ENCODE data around the gene TTLL10. TPM values are rescaled to one million over a fixed set of nuclear protein-coding genes. Genes with fewer than 3 reads are reported as not detected.

Gene TTLL10
- total and polyA plus RNA-seq, 8 donors, result 0.13 to 6.4 (median 0.46) TPM; not detected in 5

- Histone ChIP-seq H3K27me3 (peaks cover 3 to 72% (median 20%) of the 10 kb centered on the region in 3 donors), H3K27ac (peak overlapping the region; percentile 79 to 97 (median 95)), H3K9me3 (no peaks in the 10 kb centered on the region), H3K4me3 (peak overlapping the region; percentile 41 to 63 (median 54)), H3K4me1 (peaks cover 15 to 60% (median 57%) of the 10 kb centered on the region in 4 donors), H3K36me3 (peaks cover 0 to 15% (median 3%) of the 10 kb centered on the region in 4 donors)
- peak; percentile 79 to 81 for DNase-seq
- peak in 1 of 3 donors; percentile 58 for TF ChIP-seq POLR2AphosphoS5 (IDR thresholded peaks at IDR 0.05)
- TF ChIP-seq POLR2A (IDR thresholded peaks at IDR 0.05), result peak in 1 of 4 donors; percentile 42
- TF ChIP-seq EP300 (IDR thresholded peaks at IDR 0.05), result no peak
- no peak for TF ChIP-seq CTCF (IDR thresholded peaks at IDR 0.05)
- intact Hi-C loops (cut with DNase I; ENCODE audit: low total_unique reads), result no loop called here
- WGBS, 5 donors, result 28 to 56% (median 42%) methylated on average over 47 to 48 of the region's 48 CpGs
These were observed 8.8 kb upstream of the TTLL10 start for GRCh38 chr1:1164701-1165451.

DNA sequence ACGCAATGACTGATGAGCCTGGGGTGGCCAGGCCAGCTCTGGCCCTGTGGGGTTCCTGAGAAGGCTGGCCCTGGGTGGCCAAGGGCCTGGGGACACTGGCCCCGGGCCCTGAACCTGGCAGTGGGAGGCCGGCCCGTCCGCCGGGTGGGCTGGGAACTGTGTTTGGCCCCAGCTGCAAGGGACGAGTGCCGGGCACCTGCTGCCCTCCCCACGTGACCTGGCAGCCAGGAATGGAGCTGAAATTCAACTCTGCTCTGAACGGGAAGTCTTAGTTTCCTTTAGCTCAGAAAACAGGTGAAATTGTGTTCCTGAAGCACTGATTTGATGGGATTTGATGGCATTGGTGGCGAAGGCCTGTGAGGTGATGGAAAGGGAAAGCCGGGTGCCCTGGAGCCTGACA lies 8.2 kb upstream of the TTLL10 start:
- peak overlapping the region; percentile 79 to 97 (median 95) for H3K27ac ChIP-seq
- H3K4me3 ChIP-seq, result peak overlapping the region; percentile 41 to 63 (median 54)
- H3K4me1 ChIP-seq, result peaks cover 15 to 59% (median 55%) of the 10 kb centered on the region in 4 donors
- WGBS, 5 donors, result 23 to 48% (median 38%) methylated on average over 10 to 12 of the region's 12 CpGs
- H3K36me3 ChIP-seq, result peaks cover 0 to 17% (median 3%) of the 10 kb centered on the region in 4 donors
- H3K9me3 ChIP-seq, result no peaks in the 10 kb centered on the region
- H3K27me3 ChIP-seq, result peaks cover 3 to 78% (median 24%) of the 10 kb centered on the region in 3 donors
- TF ChIP-seq POLR2AphosphoS5 (IDR thresholded peaks at IDR 0.05) (no peak), POLR2A (IDR thresholded peaks at IDR 0.05) (no peak), EP300 (IDR thresholded peaks at IDR 0.05) (no peak)
- DNase-seq, result no peak
- intact Hi-C loops (cut with DNase I; ENCODE audit: low total_unique reads), result no loop called here

DNA sequence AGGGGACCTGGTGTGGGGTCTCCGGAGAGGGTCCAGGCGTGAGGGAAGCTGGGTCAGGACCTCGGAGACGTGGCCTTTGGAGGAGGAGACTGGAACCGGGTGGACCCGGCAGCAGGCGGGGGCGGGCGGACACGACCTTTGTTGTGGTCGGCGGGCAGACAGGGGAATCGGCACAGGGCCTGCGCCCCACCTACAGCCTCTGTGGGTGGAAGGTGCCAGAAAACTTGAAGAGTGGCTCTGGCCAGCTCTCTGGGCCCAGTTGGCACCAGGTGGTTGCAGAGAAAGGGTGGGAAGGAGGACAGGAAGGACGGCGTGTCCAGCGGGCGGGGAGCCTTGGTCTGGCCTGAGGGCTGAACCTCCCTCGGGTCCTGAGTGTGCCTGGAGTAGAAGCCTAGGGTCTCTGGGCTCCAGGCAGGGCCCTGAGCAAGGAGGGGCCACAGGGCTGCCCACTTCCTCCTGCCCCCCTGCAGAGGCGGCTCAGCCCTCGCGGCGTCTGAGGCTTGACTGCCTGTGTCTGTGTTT lies 7.7 kb upstream of the TTLL10 start:
- intact Hi-C loops (cut with DNase I; ENCODE audit: low total_unique reads), result no loop called here
- H3K36me3 ChIP-seq, result peaks cover 0 to 17% (median 3%) of the 10 kb centered on the region in 4 donors
- peak; percentile 51 to 75 for DNase-seq
- peak overlapping the region; percentile 41 to 63 (median 54) for H3K4me3 ChIP-seq
- TF ChIP-seq CTCF (IDR thresholded peaks at IDR 0.05), result no peak
- peak in 1 of 3 donors; percentile 24 for TF ChIP-seq POLR2AphosphoS5 (IDR thresholded peaks at IDR 0.05)
- H3K4me1 ChIP-seq, result peaks cover 15 to 61% (median 55%) of the 10 kb centered on the region in 4 donors
- peaks cover 3 to 83% (median 28%) of the 10 kb centered on the region in 3 donors for H3K27me3 ChIP-seq
- WGBS, 5 donors, result 19 to 50% (median 46%) methylated on average over 19 to 23 of the region's 23 CpGs
- H3K27ac ChIP-seq, result peak overlapping the region; percentile 79 to 97 (median 95)
- H3K9me3 ChIP-seq, result no peaks in the 10 kb centered on the region

DNA sequence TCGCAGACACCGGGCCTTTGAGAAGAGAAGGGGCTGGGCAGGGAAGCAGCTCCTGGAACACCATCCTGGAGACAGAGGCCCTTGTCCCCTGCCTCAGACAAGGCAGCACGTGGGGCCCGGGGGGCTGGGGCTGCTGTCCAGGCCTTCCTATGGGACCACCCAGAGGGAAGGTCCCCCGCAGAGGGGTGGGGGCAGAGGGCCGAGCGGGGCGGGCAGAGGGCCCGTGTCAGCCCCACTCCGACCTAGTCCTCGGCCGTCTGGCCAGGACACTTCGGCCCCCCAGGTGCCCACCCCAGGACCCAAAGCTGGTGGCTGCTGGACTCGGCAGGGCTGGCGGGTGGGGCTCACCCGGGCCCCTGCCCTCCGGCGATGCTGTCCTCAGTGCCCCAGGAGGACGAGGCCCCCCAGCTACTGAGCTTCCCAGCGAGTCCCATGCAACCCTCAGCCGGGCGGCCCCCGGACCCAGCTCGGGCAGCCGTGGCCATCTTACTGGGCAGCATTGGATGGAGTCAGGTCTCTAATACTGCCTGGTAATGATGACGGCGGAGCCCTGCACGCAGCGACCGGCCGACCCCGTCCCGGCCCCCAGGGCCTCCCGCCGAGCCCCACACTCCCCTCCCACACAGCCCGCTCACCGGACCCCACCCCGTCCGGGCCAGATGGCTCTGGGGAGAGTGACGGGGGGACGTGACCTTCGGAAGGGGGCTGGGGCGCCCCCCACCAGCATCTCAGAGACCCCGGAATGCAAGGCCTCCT lies 6.9 kb upstream of the TTLL10 start:
- peak in 1 of 2 donors; percentile 49 for DNase-seq
- H3K36me3 ChIP-seq, result peaks cover 0 to 17% (median 3%) of the 10 kb centered on the region in 4 donors
- 37 to 75% (median 43%) methylated on average over 5 to 44 of the region's 44 CpGs for WGBS, 5 donors
- H3K9me3 ChIP-seq, result no peaks in the 10 kb centered on the region
- intact Hi-C loops (cut with DNase I; ENCODE audit: low total_unique reads), result no loop called here
- TF ChIP-seq POLR2A (IDR thresholded peaks at IDR 0.05), result no peak
- TF ChIP-seq EP300 (IDR thresholded peaks at IDR 0.05), result no peak
- no peak for TF ChIP-seq CTCF (IDR thresholded peaks at IDR 0.05)
- TF ChIP-seq POLR2AphosphoS5 (IDR thresholded peaks at IDR 0.05), result no peak
- peaks cover 15 to 57% (median 48%) of the 10 kb centered on the region in 4 donors for H3K4me1 ChIP-seq
- peak overlapping the region; percentile 41 to 63 (median 54) for H3K4me3 ChIP-seq
- peak overlapping the region; percentile 79 to 97 (median 95) for H3K27ac ChIP-seq
- H3K27me3 ChIP-seq, result peaks cover 3 to 91% (median 31%) of the 10 kb centered on the region in 3 donors

Measured in stomach (tissue), 9 donors.